Renal cortical epithelial cell (primary cell): ENCODE results near the gene RIBC1. TPM values are rescaled to one million over a fixed set of nuclear protein-coding genes. Genes with fewer than 3 reads are reported as not detected.

Source experiments
- total RNA-seq: library from RNA; depleted of rRNA; stranded (reverse); fragments of >200 nt; gene quantifications from 2 replicates; pipeline ENCODE4 v1.2.3, GENCODE V29; 2014

The RIBC1 gene
- total RNA-seq, 1 donor from 2014 or later = 2.8 TPM

Other genes starting within 250 kb of the RIBC1 start
- gene KDM5C, start 197.7 kb upstream of the RIBC1 start, total RNA-seq = 51.6 and 126 TPM in 2 replicates
- 8.2 and 17.8 TPM in 2 replicates for gene IQSEC2, start 141.3 kb upstream of the RIBC1 start, total RNA-seq
- 6.8 and 40.7 TPM in 2 replicates for gene SMC1A, start 219 bp upstream of the RIBC1 start, total RNA-seq
- 72.0 and 82.8 TPM in 2 replicates for gene HSD17B10, start 11.5 kb downstream of the RIBC1 start, total RNA-seq